H1 (cell line): ENCODE data around the gene TBX3. TPM values are rescaled to one million over a fixed set of nuclear protein-coding genes. Genes with fewer than 3 reads are reported as not detected.
A peak's percentile ranks its signal among the peaks of the same experiment; 100 is the strongest.

ENCODE experiments used
- ASH2L ChIP-seq: fragments of 200-600, 300-600 bp; sonication (generic); IDR thresholded peaks from one replicate; pipeline ENCODE4 v1.7.1; 2017; ENCODE audit warnings: low read length
- ATF2 ChIP-seq: IDR thresholded peaks from 2 replicates; pipeline ENCODE4 v1.6.1; 2012; ENCODE audit warnings: low read length, inconsistent platforms
- CTBP2 ChIP-seq: IDR thresholded peaks from 2 replicates; pipeline ENCODE4 v1.7.0; 2011; ENCODE audit warnings: borderline replicate concordance, mild to moderate bottlenecking, moderate library complexity, mixed read lengths, low read length; ENCODE audit not compliant: insufficient read depth, insufficient read length
- CTCF ChIP-seq, 3 experiments: IDR thresholded peaks; 1 replicate in 2 of 3; 2 replicates in 1 of 3; pipeline versions ENCODE4 v1.5.1 to v1.6.1; 2011; ENCODE audit warnings: low read length in 3 of 3, mild to moderate bottlenecking in 3 of 3, inconsistent platforms in 2 of 3, low read depth in 1 of 3, moderate library complexity in 1 of 3; ENCODE audit not compliant: insufficient read depth in 1 of 3; ENCODE audit errors: control extremely low read depth in 1 of 3
- E2F6 ChIP-seq: IDR thresholded peaks from 2 replicates; pipeline ENCODE4 v1.6.1; 2012; ENCODE audit warnings: inconsistent platforms
- HDAC2 ChIP-seq, 2 experiments: fragments of 300-600 bp in 1 of 2; sonication (generic) in 1 of 2; IDR thresholded peaks; 2 replicates each; pipeline ENCODE4 v1.6.1; 2011 to 2012; ENCODE audit warnings: low read depth in 2 of 2, low read length in 2 of 2, mild to moderate bottlenecking in 2 of 2, moderate library complexity in 2 of 2, borderline replicate concordance in 1 of 2, inconsistent platforms in 1 of 2
- JUND ChIP-seq: IDR thresholded peaks from 2 replicates; pipeline ENCODE4 v1.6.1; 2011; ENCODE audit warnings: mild to moderate bottlenecking, improper control_type of control experiment, low read length
- PHF8 ChIP-seq: fragments of 200-600 bp; sonication (generic); conservative IDR thresholded peaks from 2 replicates; pipeline ENCODE4 v1.7.1; 2012; ENCODE audit warnings: low read depth, mild to moderate bottlenecking, inconsistent platforms, low read length, moderate library complexity
- RAD21 ChIP-seq, 2 experiments: IDR thresholded peaks in 1 of 2; conservative IDR thresholded peaks in 1 of 2; 2 replicates each; pipeline ENCODE4 v1.6.1; 2011; ENCODE audit warnings: low read depth in 2 of 2, low read length in 2 of 2, improper control_type of control experiment in 1 of 2, inconsistent platforms in 1 of 2, mild to moderate bottlenecking in 1 of 2, moderate library complexity in 1 of 2
- RNF2 ChIP-seq: fragments of 200-900, 300-1000 bp; sonication (generic); IDR thresholded peaks from 2 replicates; pipeline ENCODE4 v1.7.1; 2016; ENCODE audit warnings: borderline replicate concordance, low read depth, mild to moderate bottlenecking, antibody characterized with exemption, low read length; ENCODE audit not compliant: poor library complexity, severe bottlenecking; ENCODE audit errors: missing control alignments
- RXRA ChIP-seq: IDR thresholded peaks from 2 replicates; pipeline ENCODE4 v1.6.1; 2011; ENCODE audit warnings: low read depth, mild to moderate bottlenecking, low read length, moderate library complexity; ENCODE audit not compliant: insufficient read depth
- SIRT6 ChIP-seq: IDR thresholded peaks from one replicate; pipeline ENCODE4 v1.7.1; 2012; ENCODE audit warnings: low read length, inconsistent platforms
- SIX5 ChIP-seq: IDR thresholded peaks from 2 replicates; pipeline ENCODE4 v1.6.1; 2011; ENCODE audit warnings: mild to moderate bottlenecking, low read depth, low read length
- SRF ChIP-seq: IDR thresholded peaks from 2 replicates; pipeline ENCODE4 v1.6.1; 2011; ENCODE audit warnings: mild to moderate bottlenecking, low read depth, low read length, moderate library complexity
- SUZ12 ChIP-seq: fragments of 200-600 bp; sonication (generic); IDR thresholded peaks from 2 replicates; pipeline ENCODE4 v1.6.1; 2012; ENCODE audit warnings: mild to moderate bottlenecking, inconsistent platforms, low read length, moderate library complexity, mixed read lengths
- TEAD4 ChIP-seq: IDR thresholded peaks from 2 replicates; pipeline ENCODE4 v1.6.1; 2012; ENCODE audit warnings: low read depth, low read length, inconsistent platforms, mixed read lengths
- polyA plus RNA-seq, 7 experiments: library from polyadenylated mRNA; depleted of rRNA in 3 of 7; stranded (reverse) in 5 of 7; unstranded in 2 of 7; fragments of >200 nt in 5 of 7; fragments of 200-250 nt in 2 of 7; gene quantifications; 1 replicate in 5 of 7; 2 replicates in 1 of 7; 4 replicates in 1 of 7; pipeline versions ENCODE4 v1.2.1 to v1.2.3, GENCODE V29; 2011 to 2013; ENCODE audit warnings: missing spikeins in 2 of 7, mixed read lengths in 2 of 7
- total RNA-seq: library from RNA; stranded (reverse); fragmentation: NEBNext Ultra II Directional; extraction: Animal tissue kit (Norgen Biotek cat#: 25700); gene quantifications from 2 replicates; pipeline ENCODE4 v1.2.1, GENCODE V29; 2021
- TF ChIP-seq, protein P1 (sequence below): IDR thresholded peaks from 2 replicates; pipeline ENCODE4 v1.6.1; 2012; ENCODE audit warnings: inconsistent platforms

The TBX3 gene
- total and polyA plus RNA-seq, 2 of the 8 experiments (the other 6 are each of a cell fraction or from before 2014, with no cell fraction given), result 0.09 to 1.0 TPM

- TF ChIP-seq RAD21 (IDR thresholded peaks at IDR 0.05 in 1 of 2, conservative IDR thresholded peaks at IDR 0.05 in 1 of 2; ENCODE audit: low read depth in 2 of 2, low read length in 2 of 2), result 0 out of 4 replicates have a peak, but pooled peaks of 1 of the 2 experiments have one; percentile 1
- TF ChIP-seq SUZ12, result no peak; the same call in 1 of the 2 replicates
- TF ChIP-seq, protein P1, sequence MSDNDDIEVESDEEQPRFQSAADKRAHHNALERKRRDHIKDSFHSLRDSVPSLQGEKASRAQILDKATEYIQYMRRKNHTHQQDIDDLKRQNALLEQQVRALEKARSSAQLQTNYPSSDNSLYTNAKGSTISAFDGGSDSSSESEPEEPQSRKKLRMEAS, result no peak
- TF ChIP-seq SRF, result no peak
- 0 out of 4 replicates have a peak, but pooled peaks of 1 of the 2 experiments have one; percentile 55 for TF ChIP-seq HDAC2 (IDR thresholded peaks at IDR 0.05; ENCODE audit: borderline replicate concordance in 1 of 2, low read depth in 2 of 2, low read length in 2 of 2)
- TF ChIP-seq ASH2L, result peak; percentile 39
- TF ChIP-seq SIRT6, result no peak
- no peak for TF ChIP-seq RXRA
- 0 out of 2 replicates have a peak, but pooled peaks have one; percentile 50 for TF ChIP-seq ATF2
- no peak for TF ChIP-seq SIX5
- no peak for TF ChIP-seq TEAD4
- TF ChIP-seq RNF2, result no peak
- no peak for TF ChIP-seq JUND
- no peak for TF ChIP-seq E2F6
- TF ChIP-seq CTCF (IDR thresholded peaks at IDR 0.05; ENCODE audit: control extremely low read depth in 1 of 3, insufficient read depth in 1 of 3, low read depth in 1 of 3, low read length in 3 of 3), result no peak
- TF ChIP-seq CTBP2, result peak; percentile 28
- TF ChIP-seq PHF8, result no peak
Measured at GRCh38 chr12:114698566-114699163, 14.7 kb upstream of the TBX3 start (continued).
